Measurements from ENCODE around the gene TAAR6. TPM values are rescaled to one million over a fixed set of nuclear protein-coding genes. Genes with fewer than 3 reads are reported as not detected.

TAAR6 gene
- polyA plus RNA-seq, 2 of the 4 experiments (the other 2 are of a cell fraction), result not detected

DNA sequence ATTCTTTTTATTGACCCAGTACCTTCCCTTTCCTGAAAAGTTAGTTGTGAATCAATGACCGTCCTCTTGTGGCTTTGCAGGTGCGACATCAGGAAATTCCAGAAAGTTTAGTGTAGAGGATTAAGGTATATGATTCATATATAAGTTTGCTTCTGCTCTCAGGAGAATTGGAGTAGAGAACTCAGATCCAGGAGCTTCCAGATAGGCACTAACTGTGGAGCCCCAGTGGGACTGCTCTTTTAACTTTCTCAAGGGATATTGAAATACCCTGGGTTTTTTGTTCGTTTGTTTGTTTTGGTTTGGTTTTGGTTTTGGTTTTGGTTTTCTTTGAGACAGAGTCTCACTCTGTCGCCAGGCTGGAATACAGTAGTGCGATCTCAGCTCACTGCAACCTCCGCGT lies 44.4 kb downstream of the TAAR6 start:
- ATAC-seq (no peak), DNase-seq (ENCODE audit: low read depth in 1 of 2, low spot score in 1 of 2) (no peak), FAIRE-seq (no peak)
- Histone ChIP-seq H3K4me1 (no peaks in the 10 kb centered on the region), H3K4me3 (no peak overlapping the region), H3K27ac (no peak overlapping the region), H3K4me2 (0 out of 3 replicates have a peak overlapping the region, but pooled peaks have one; percentile 14), H3K9me3 (no peaks in the 10 kb centered on the region)
- no peak for TF ChIP-seq RFX5 (IDR thresholded peaks at IDR 0.05)
- ChIA-PET POLR2A (no interaction called here), CTCF (no interaction called here)
- 61% methylated on average over 6 of the region's 7 CpGs for WGBS (ENCODE audit: missing lambda C conversion rate)

DNA sequence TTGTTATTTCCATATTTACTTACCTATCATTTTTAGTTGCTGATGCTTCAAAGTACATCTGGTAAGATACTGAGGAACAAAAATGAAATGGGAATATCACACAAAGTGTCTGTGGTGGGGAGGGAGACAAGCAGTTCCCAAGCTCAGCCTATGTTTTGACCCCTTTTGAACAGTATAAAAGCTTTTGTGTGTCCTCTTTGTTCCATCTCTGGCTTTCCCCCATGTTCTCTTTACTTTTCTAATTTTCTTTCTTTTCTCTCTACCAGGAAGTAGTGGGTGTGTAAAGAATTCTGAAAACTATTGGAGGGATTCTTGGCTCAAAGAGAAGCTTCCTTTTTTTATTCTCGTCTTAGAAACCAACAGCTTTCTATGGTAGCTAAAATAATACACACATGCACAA lies 46.6 kb downstream of the TAAR6 start:
- no peak overlapping the region for H3K27ac ChIP-seq
- no peaks in the 10 kb centered on the region for H3K9me3 ChIP-seq
- no peak for DNase-seq (ENCODE audit: low read depth in 1 of 2, low spot score in 1 of 2)
- POLR2A ChIA-PET, result no interaction called here
- no peak for FAIRE-seq
- no peak overlapping the region for H3K4me3 ChIP-seq
- no peak for ATAC-seq
- no peak overlapping the region for H3K4me2 ChIP-seq
- 39% methylated on average over 1 of the region's 1 CpG for WGBS (ENCODE audit: missing lambda C conversion rate)
- TF ChIP-seq ZNF302 (CRISPR knock-in tag; IDR thresholded peaks at IDR 0.05) (no peak), MAFK (IDR thresholded peaks at IDR 0.05; ENCODE audit: partially characterized antibody) (no peak), FOSB (CRISPR knock-in tag; IDR thresholded peaks at IDR 0.05) (no peak), CBX2 (IDR thresholded peaks at IDR 0.05; ENCODE audit: borderline replicate concordance, low read depth) (no peak), CHD4 (IDR thresholded peaks at IDR 0.05; ENCODE audit: borderline replicate concordance) (no peak), JUN (IDR thresholded peaks at IDR 0.05) (no peak), JUNB (IDR thresholded peaks at IDR 0.05) (no peak)
- TF ChIP-seq, protein P1, sequence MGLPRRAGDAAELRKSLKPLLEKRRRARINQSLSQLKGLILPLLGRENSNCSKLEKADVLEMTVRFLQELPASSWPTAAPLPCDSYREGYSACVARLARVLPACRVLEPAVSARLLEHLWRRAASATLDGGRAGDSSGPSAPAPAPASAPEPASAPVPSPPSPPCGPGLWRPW (IDR thresholded peaks at IDR 0.05), result no peak
- CTCF ChIA-PET, result no interaction called here
- H3K4me1 ChIP-seq, result no peaks in the 10 kb centered on the region

Small RNA genes lying within 50 kb of the gene (small RNA-seq; reads per million reads assigned to genes)
- gene TAAR7P, result 0 reads per million in 6 experiments

Other genes starting within 250 kb of the TAAR6 start
- gene MOXD1, start 168.8 kb upstream of the TAAR6 start, polyA plus RNA-seq (2011; rRNA removed), result 1.4 and 1.5 TPM in 2 replicates
- gene MOXD1, start 168.8 kb upstream of the TAAR6 start, polyA plus RNA-seq (2017; fragmentation: RNase III; extraction: RNeasy Plus Mini Kit Qiagen cat#74134 plus additional on column Dnase treatment), result 2.4 to 3.0 TPM (median 2.6 TPM) in 3 replicates
- 22.8 and 29.5 TPM in 2 replicates for gene STX7, start 57.2 kb upstream of the TAAR6 start, polyA plus RNA-seq (2011; rRNA removed)
- 18.4 to 19.8 TPM (median 19.2 TPM) in 3 replicates for gene STX7, start 57.2 kb upstream of the TAAR6 start, polyA plus RNA-seq (2017; fragmentation: RNase III; extraction: RNeasy Plus Mini Kit Qiagen cat#74134 plus additional on column Dnase treatment)
- gene TAAR9, start 32.0 kb upstream of the TAAR6 start, polyA plus RNA-seq (2011; rRNA removed), result not detected in 2 replicates
- not detected in 3 replicates for gene TAAR9, start 32.0 kb upstream of the TAAR6 start, polyA plus RNA-seq (2017; fragmentation: RNase III; extraction: RNeasy Plus Mini Kit Qiagen cat#74134 plus additional on column Dnase treatment)
- gene TAAR8, start 17.6 kb upstream of the TAAR6 start, polyA plus RNA-seq (2011; rRNA removed), result not detected in 2 replicates
- gene TAAR8, start 17.6 kb upstream of the TAAR6 start, polyA plus RNA-seq (2017; fragmentation: RNase III; extraction: RNeasy Plus Mini Kit Qiagen cat#74134 plus additional on column Dnase treatment), result not detected in 3 replicates
- not detected in 2 replicates for gene TAAR5, start 19.4 kb downstream of the TAAR6 start, polyA plus RNA-seq (2011; rRNA removed)
- gene TAAR5, start 19.4 kb downstream of the TAAR6 start, polyA plus RNA-seq (2017; fragmentation: RNase III; extraction: RNeasy Plus Mini Kit Qiagen cat#74134 plus additional on column Dnase treatment), result not detected in 3 replicates
- not detected in 2 replicates for gene TAAR2, start 54.0 kb downstream of the TAAR6 start, polyA plus RNA-seq (2011; rRNA removed)
- not detected in 3 replicates for gene TAAR2, start 54.0 kb downstream of the TAAR6 start, polyA plus RNA-seq (2017; fragmentation: RNase III; extraction: RNeasy Plus Mini Kit Qiagen cat#74134 plus additional on column Dnase treatment)
- gene TAAR1, start 88.9 kb downstream of the TAAR6 start, polyA plus RNA-seq (2011; rRNA removed), result not detected in 2 replicates
- not detected in 3 replicates for gene TAAR1, start 88.9 kb downstream of the TAAR6 start, polyA plus RNA-seq (2017; fragmentation: RNase III; extraction: RNeasy Plus Mini Kit Qiagen cat#74134 plus additional on column Dnase treatment)
- gene VNN1, start 143.7 kb downstream of the TAAR6 start, polyA plus RNA-seq (2011; rRNA removed), result 0.09 TPM in 2 replicates
- gene VNN1, start 143.7 kb downstream of the TAAR6 start, polyA plus RNA-seq (2017; fragmentation: RNase III; extraction: RNeasy Plus Mini Kit Qiagen cat#74134 plus additional on column Dnase treatment), result 0.03 to 0.13 TPM in 2 of 3 replicates, not detected in the other
- gene VNN2, start 187.6 kb downstream of the TAAR6 start, polyA plus RNA-seq (2011; rRNA removed), result 0.09 TPM in 1 of 2 replicates, not detected in the other
- 0.13 TPM in 1 of 3 replicates, not detected in the others for gene VNN2, start 187.6 kb downstream of the TAAR6 start, polyA plus RNA-seq (2017; fragmentation: RNase III; extraction: RNeasy Plus Mini Kit Qiagen cat#74134 plus additional on column Dnase treatment)
- 13.2 and 17.4 TPM in 2 replicates for gene SLC18B1, start 228.3 kb downstream of the TAAR6 start, polyA plus RNA-seq (2011; rRNA removed)
- gene SLC18B1, start 228.3 kb downstream of the TAAR6 start, polyA plus RNA-seq (2017; fragmentation: RNase III; extraction: RNeasy Plus Mini Kit Qiagen cat#74134 plus additional on column Dnase treatment), result 4.2 to 4.5 TPM (median 4.2 TPM) in 3 replicates
- 2,499 and 2,743 TPM in 2 replicates for gene RPS12, start 244.2 kb downstream of the TAAR6 start, polyA plus RNA-seq (2011; rRNA removed)
- gene RPS12, start 244.2 kb downstream of the TAAR6 start, polyA plus RNA-seq (2017; fragmentation: RNase III; extraction: RNeasy Plus Mini Kit Qiagen cat#74134 plus additional on column Dnase treatment), result 1,913 to 2,040 TPM (median 1,987 TPM) in 3 replicates